ENCODE results near the gene TRIM64C. TPM values are rescaled to one million over a fixed set of nuclear protein-coding genes. Genes with fewer than 3 reads are reported as not detected.
"Not testable (repeated sequence)": the region's sequence is repeated elsewhere in the genome, so short reads cannot be mapped to it uniquely, and the experiment has no call there.

The TRIM64C gene, protein sequence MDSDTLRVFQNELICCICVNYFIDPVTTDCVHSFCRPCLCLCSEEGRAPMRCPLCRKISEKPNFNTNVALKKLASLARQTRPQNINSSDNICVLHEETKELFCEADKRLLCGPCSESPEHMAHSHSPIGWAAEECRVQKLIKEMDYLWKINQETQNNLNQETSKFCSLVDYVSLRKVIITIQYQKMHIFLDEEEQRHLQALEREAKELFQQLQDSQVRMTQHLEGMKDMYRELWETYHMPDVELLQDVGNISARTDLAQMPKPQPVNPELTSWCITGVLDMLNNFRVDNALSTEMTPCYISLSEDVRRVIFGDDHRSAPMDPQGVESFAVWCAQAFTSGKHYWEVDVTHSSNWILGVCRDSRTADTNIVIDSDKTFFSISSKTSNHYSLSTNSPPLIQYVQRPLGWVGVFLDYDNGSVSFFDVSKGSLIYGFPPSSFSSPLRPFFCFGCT
- not detected for total RNA-seq

DNA sequence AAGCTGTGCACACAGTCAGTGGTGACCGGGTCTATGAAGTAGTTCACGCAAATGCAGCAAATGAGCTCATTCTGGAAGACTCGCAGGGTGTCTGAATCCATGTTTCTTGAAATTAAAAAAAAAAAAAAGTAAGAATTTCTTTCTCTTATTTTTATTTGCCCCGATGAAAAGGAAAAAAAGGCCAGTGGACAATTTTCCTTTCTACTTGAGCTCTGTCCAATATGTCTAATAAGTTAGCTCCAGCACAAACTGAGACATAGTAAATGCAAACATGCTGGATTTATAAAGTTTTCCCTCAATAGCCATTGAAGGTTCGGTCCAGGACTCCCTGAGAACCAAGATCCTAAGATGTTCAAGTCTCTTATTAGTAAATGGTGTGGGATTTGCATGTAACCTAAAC, at the start of gene TRIM64C:
Gene TRIM64C, minus strand, starts transcription at position 101 of the 400 bp plus-strand sequence. Its CDS starts 0 bp downstream, at position 101.
- H3K36me3 ChIP-seq; in situ Hi-C loops (cut with MboI; ENCODE audit: low sequenced_read_pairs in 4 of 4); H3K9me3 ChIP-seq; intact Hi-C loops (cut with DNase I; ENCODE audit: low total_unique reads); H3K4me1 ChIP-seq; H3K27me3 ChIP-seq; H3K4me3 ChIP-seq; ATAC-seq; DNase-seq; H3K27ac ChIP-seq: not testable (repeated sequence)

DNA sequence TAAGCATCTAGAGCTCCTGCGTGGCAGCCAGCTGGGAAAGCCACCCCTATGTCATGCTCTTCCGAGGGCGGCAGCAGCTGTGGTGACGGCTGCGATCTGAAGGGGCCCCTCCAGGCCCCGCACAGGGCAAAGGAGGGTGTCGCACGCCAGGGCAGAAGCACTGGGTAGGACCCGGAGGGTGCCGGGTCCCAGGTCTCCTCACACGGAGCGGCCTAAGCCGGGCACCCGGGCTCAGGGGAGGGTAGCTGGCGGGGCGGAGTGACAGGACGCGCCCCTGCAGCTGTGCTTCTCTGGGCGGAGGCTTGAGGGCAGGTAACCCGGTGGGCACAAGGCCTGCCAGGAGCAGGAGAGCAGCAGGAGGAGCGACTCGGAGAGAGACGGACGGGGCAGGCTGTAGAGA, 43.4 kb upstream of the TRIM64C start:
- DNase-seq; H3K4me3 ChIP-seq; H3K9me3 ChIP-seq; in situ Hi-C loops (cut with MboI; ENCODE audit: low sequenced_read_pairs in 4 of 4); ATAC-seq; intact Hi-C loops (cut with DNase I; ENCODE audit: low total_unique reads); H3K36me3 ChIP-seq; H3K27ac ChIP-seq; H3K4me1 ChIP-seq; H3K27me3 ChIP-seq: not testable (repeated sequence)

DNA sequence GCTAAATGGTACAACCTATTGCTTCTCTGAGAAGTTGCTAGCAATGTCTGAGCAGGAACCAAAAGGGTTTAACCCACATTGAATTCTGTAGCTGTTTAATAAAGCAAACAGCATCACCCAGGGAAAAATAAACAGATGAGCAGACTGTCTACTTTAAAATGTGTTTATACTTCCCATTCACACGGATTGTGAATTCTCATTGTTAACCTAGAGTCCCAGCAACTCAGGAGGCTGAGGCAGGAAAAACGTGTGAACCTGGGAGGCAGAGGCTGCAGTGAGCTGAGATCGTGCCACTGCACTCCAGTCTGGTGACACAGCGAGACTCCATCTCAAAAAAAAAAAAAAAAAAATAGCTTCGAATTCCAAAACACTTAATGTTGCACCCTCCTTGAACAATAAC, 11.0 kb upstream of the TRIM64C start:
- H3K9me3 ChIP-seq; ATAC-seq; in situ Hi-C loops (cut with MboI; ENCODE audit: low sequenced_read_pairs in 4 of 4); DNase-seq; H3K27ac ChIP-seq; intact Hi-C loops (cut with DNase I; ENCODE audit: low total_unique reads); H3K36me3 ChIP-seq; H3K4me1 ChIP-seq; H3K27me3 ChIP-seq; H3K4me3 ChIP-seq: not testable (repeated sequence)

DNA sequence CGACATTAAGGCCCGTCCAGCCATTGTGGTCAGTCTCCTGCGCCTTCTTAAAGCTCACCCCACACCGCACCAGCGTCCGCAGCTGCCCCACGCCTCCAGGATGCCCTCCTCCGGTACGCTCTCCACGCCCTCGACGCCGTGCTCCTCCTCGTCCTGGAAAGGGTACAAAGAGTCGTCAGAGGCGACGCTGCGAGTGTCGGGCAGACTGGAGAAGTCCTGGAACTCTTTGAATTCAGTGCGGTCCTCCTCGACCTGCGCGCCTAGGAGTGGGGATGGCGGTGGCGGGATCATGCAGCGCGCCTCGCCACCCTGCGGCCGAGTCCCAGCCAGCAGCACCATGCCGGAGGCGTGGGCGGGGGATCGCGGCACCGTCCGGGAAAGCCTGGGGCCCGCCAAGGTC, 9.1 kb downstream of the TRIM64C start:
- DNase-seq; H3K27ac ChIP-seq; H3K4me3 ChIP-seq; in situ Hi-C loops (cut with MboI; ENCODE audit: low sequenced_read_pairs in 4 of 4); H3K9me3 ChIP-seq; ATAC-seq; H3K27me3 ChIP-seq; H3K4me1 ChIP-seq; intact Hi-C loops (cut with DNase I; ENCODE audit: low total_unique reads); H3K36me3 ChIP-seq: not testable (repeated sequence)

DNA sequence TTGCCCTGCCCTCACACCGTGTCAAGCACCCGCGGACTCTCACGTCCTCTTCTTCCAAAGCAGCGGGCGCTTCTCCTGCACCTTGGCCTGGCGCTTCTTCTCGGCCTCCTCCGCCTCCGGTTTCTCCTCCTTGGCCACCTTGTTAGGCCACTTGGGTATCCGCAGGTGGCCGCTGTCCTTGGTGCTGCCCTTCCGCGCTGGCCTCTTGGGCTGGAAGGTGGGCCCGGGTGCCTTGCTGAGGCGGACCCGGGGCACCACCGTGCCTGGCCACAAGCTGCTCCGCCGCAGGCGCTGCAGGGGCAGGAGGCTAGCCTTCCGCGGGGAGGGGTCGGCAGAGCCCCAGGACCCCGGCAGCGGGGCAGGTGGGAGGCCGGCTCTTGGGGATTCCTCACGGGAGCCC, 10.7 kb downstream of the TRIM64C start:
- DNase-seq; H3K9me3 ChIP-seq; intact Hi-C loops (cut with DNase I; ENCODE audit: low total_unique reads); ATAC-seq; H3K27me3 ChIP-seq; in situ Hi-C loops (cut with MboI; ENCODE audit: low sequenced_read_pairs in 4 of 4); H3K4me3 ChIP-seq; H3K4me1 ChIP-seq; H3K36me3 ChIP-seq; H3K27ac ChIP-seq: not testable (repeated sequence)

DNA sequence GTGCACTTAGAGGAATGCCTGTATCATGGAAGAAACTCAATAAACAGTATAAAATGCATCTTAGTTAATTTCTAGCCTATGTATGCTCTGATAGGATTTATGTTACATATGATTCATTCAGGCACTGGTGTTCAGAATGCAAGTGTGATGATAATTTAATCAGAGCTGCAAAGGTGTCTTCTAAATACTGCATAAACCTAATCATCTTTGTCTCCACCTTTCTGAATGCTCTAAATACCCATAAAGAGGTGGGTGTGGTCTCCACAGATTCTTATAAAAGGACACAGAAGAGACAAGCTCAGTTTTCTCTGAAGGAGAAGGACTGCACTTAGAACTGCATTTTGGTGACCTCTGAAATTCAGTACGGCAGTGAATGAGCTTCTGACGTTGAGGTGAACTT, 30.4 kb downstream of the TRIM64C start, which contains the start of gene TRIM49B:
Gene TRIM49B, plus strand, starts transcription at position 301 of the 400 bp plus-strand sequence. CDS start 2,777 bp downstream, outside the sequence.
- DNase-seq, result not testable (repeated sequence)

More for the DNA sequence above, 30.4 kb downstream of the TRIM64C start, which contains the start of gene TRIM49B:
- H3K36me3 ChIP-seq; in situ Hi-C loops (cut with MboI; ENCODE audit: low sequenced_read_pairs in 4 of 4); H3K27me3 ChIP-seq; ATAC-seq; H3K4me3 ChIP-seq; intact Hi-C loops (cut with DNase I; ENCODE audit: low total_unique reads); H3K27ac ChIP-seq; H3K4me1 ChIP-seq; H3K9me3 ChIP-seq: not testable (repeated sequence)

Other genes with a start within 250 kb of the TRIM64C start
- gene TRIM51G, start 75.2 kb downstream of the TRIM64C start, total RNA-seq, result not detected
- not detected for gene TRIM49B, start 30.3 kb downstream of the TRIM64C start, total RNA-seq
- gene FOLH1, start 149.5 kb upstream of the TRIM64C start, total RNA-seq, result not detected

Data from gastrocnemius medialis (tissue), 4 donors.